Stomach (tissue), 4 donors: ENCODE measurements around the gene HAAO.

Experiments
- EP300 ChIP-seq: sonication (generic); formaldehyde crosslinking; IDR thresholded peaks from one replicate; pipeline ENCODE4 v1.6.1; 2017; ENCODE audit warnings: antibody characterized with exemption
- POLR2A ChIP-seq, 4 donors: fragments of 450-650 bp; IDR thresholded peaks; one replicate each; pipeline ENCODE4 v1.6.1; 2016; ENCODE audit warnings: antibody characterized with exemption in 4 of 4, control low read depth in 2 of 4, mild to moderate bottlenecking in 1 of 4, moderate library complexity in 1 of 4
- POLR2AphosphoS5 ChIP-seq, 3 donors: sonication (generic); formaldehyde crosslinking; IDR thresholded peaks; one replicate each; pipeline ENCODE4 v1.6.1; 2016; ENCODE audit warnings: antibody characterized with exemption in 3 of 3
- TF ChIP-seq, protein P1 (sequence below), 7 experiments: fragments of 450-650 bp in 4 of 7; fragments of 200-600 bp in 3 of 7; sonication (generic) in 3 of 7; IDR thresholded peaks; one replicate each; pipeline ENCODE4 v1.5.1; 2016 to 2019; ENCODE audit warnings: antibody characterized with exemption in 7 of 7, control low read depth in 2 of 7, mild to moderate bottlenecking in 1 of 7

DNA sequence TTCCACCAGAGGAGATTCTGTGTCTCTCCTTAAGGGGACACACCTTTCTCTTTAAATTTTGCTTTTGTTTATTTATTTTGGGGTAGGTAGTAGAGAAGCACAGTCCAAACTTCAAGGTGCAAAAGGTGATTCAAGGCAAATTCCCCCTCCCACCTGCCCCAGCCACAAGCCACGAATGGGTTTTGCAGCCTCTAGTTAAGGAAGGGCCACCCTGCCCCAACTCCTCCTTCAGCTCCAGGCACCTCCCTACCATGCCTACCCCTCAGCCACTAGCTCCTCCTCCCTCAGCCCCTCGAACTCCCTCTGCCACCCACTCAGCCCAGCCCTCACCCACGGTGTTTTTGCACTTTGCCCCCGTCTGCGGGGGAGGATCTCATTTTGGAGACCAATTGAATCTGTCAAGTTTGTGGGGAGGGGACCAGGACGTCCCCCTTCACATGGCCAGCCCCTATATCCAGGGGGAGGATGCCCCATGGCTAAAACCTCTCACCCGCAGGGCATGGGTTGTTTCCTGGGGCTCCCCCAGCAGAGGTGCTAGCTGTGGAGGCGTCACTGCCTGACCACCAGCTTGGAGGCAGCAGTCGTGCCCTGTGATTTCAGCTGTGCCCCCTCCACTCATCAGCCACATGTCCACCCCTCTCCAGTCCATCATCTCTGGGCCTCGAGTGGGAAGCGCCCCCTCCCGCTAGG, 4.5 kb downstream of the HAAO start:
- TF ChIP-seq POLR2A (IDR thresholded peaks at IDR 0.05) (no peak), POLR2AphosphoS5 (IDR thresholded peaks at IDR 0.05) (no peak), EP300 (no peak)
- TF ChIP-seq, protein P1, sequence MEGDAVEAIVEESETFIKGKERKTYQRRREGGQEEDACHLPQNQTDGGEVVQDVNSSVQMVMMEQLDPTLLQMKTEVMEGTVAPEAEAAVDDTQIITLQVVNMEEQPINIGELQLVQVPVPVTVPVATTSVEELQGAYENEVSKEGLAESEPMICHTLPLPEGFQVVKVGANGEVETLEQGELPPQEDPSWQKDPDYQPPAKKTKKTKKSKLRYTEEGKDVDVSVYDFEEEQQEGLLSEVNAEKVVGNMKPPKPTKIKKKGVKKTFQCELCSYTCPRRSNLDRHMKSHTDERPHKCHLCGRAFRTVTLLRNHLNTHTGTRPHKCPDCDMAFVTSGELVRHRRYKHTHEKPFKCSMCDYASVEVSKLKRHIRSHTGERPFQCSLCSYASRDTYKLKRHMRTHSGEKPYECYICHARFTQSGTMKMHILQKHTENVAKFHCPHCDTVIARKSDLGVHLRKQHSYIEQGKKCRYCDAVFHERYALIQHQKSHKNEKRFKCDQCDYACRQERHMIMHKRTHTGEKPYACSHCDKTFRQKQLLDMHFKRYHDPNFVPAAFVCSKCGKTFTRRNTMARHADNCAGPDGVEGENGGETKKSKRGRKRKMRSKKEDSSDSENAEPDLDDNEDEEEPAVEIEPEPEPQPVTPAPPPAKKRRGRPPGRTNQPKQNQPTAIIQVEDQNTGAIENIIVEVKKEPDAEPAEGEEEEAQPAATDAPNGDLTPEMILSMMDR (IDR thresholded peaks at IDR 0.05), result no peak
